ENCODE data around the gene KRTAP9-9. TPM values are rescaled to one million over a fixed set of nuclear protein-coding genes. Genes with fewer than 3 reads are reported as not detected.

Gene KRTAP9-9
- total and polyA plus RNA-seq, 4 donors: not detected

DNA sequence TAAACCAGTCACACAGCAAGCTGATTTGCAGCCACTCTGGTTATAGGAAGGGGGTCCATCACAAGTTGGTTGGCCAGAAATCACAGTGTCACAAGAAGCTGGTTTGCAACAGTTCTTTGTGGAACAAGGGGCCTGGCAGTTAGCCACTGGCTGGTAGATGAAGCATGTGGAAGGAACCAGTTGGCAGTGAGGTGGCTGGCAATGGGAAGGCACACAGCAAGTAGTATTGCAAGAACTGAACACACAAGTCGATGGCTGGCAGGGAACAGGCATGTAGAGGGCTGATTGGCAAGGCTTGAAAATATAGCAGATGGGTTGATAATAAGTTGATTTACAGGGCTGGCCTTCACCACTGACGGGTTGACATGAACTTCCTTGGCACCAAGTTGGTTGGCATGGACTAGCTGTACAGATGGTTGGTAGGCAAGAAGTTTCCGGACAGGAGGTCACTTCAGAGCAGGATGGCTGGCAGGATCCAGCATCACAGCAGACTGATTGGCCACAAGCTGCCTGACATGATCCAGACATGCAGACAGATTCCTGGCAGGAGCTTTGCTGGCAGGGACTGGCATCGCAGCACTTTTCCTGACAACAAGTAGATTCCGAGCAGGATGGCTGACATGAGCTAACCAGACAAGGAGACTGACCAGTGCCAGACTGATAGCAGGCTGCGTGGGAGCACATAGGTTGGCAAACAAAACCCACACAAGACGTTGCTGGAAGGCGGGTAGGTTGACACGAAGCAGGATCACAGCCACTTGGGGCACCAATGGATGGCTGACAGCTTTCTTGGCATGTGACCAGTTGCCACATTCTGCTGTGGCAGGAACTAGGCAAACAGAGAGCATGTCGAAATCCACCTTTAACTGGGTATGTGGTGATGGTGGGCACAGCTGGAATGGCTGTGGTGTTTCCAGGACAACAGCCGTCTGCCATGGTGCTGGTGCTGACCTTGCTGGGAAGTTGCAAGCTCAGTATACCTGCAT, 47.0 kb downstream of the KRTAP9-9 start, which contains the start of gene KRTAP29-1:
KRTAP29-1 (minus strand) TSS at position 936 of the 986 bp plus-strand sequence; CDS start at position 936, 0 bp downstream.
- Histone ChIP-seq H3K36me3 (ENCODE audit: control insufficient read depth in 1 of 2, insufficient read depth in 2 of 2, low read length in 1 of 2) (no peaks in the 10 kb centered on the region), H3K9me3 (ENCODE audit: control insufficient read depth, low read length) (no peaks in the 10 kb centered on the region), H3K4me3 (ENCODE audit: low read length in 2 of 2) (no peak within 1 kb of the TSS), H3K4me1 (ENCODE audit: control insufficient read depth in 1 of 2, insufficient read depth in 2 of 2, low read length in 2 of 2) (no peaks in the 10 kb centered on the region), H3K27ac (ENCODE audit: low read depth in 1 of 2, low read length in 2 of 2) (no peak within 1 kb of the TSS), H3K27me3 (ENCODE audit: control insufficient read depth in 1 of 2, insufficient read depth in 2 of 2, low read length in 1 of 2) (no peaks in the 10 kb centered on the region)
- ATAC-seq (ENCODE audit: low FRiP score) (no peak), DNase-seq (no peak)
- WGBS, 2 donors: 12 to 13% methylated on average over 11 of the region's 11 CpGs
- intact Hi-C loops (cut with DNase I): no loop called here

DNA sequence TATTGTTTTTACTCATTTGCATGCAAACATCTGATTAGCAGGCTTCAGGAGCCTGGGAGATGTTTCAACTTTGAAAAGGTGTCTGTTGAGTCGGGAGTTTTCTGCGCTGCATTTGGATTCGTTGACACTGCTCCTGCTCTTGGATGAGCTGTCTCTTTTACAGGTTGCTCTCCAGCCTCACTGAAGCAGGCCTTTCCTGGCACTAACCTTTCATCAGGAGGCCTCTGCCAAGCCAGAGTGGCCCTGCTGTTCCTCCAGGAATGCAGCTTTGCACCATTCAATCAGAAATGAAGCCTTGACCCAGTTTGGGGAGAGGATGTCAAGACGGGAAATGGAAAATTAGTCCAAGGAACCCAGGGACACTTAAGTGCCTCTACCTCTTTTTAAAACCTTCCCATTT, 47.8 kb downstream of the KRTAP9-9 start:
- H3K9me3 ChIP-seq (ENCODE audit: control insufficient read depth, low read length): no peaks in the 10 kb centered on the region
- H3K4me1 ChIP-seq (ENCODE audit: control insufficient read depth in 1 of 2, insufficient read depth in 2 of 2, low read length in 2 of 2): no peaks in the 10 kb centered on the region
- 77 to 80% methylated on average over 4 of the region's 4 CpGs for WGBS, 2 donors
- H3K27me3 ChIP-seq (ENCODE audit: control insufficient read depth in 1 of 2, insufficient read depth in 2 of 2, low read length in 1 of 2): no peaks in the 10 kb centered on the region
- no peak overlapping the region for H3K27ac ChIP-seq (ENCODE audit: low read depth in 1 of 2, low read length in 2 of 2)
- ATAC-seq (ENCODE audit: low FRiP score) (no peak), DNase-seq (no peak)
- intact Hi-C loops (cut with DNase I): no loop called here
- H3K36me3 ChIP-seq (ENCODE audit: control insufficient read depth in 1 of 2, insufficient read depth in 2 of 2, low read length in 1 of 2): no peaks in the 10 kb centered on the region
- no peak overlapping the region for H3K4me3 ChIP-seq (ENCODE audit: low read length in 2 of 2)

GRCh38 chr17:41304091-41304490, 48.9 kb downstream of the KRTAP9-9 start:
- intact Hi-C loops (cut with DNase I): no loop called here
- Histone ChIP-seq H3K4me1 (ENCODE audit: control insufficient read depth in 1 of 2, insufficient read depth in 2 of 2, low read length in 2 of 2) (no peaks in the 10 kb centered on the region), H3K9me3 (ENCODE audit: control insufficient read depth, low read length) (no peaks in the 10 kb centered on the region), H3K4me3 (ENCODE audit: low read length in 2 of 2) (no peak overlapping the region), H3K36me3 (ENCODE audit: control insufficient read depth in 1 of 2, insufficient read depth in 2 of 2, low read length in 1 of 2) (no peaks in the 10 kb centered on the region), H3K27ac (ENCODE audit: low read depth in 1 of 2, low read length in 2 of 2) (no peak overlapping the region), H3K27me3 (ENCODE audit: control insufficient read depth in 1 of 2, insufficient read depth in 2 of 2, low read length in 1 of 2) (no peaks in the 10 kb centered on the region)
- ATAC-seq (ENCODE audit: low FRiP score) (no peak), DNase-seq (no peak)
- WGBS, 2 donors: 79 to 83% methylated on average over 12 of the region's 12 CpGs

Other genes starting within 250 kb of the KRTAP9-9 start
Only the 30 nearest of the 40 such genes appear.
- not detected for gene KRTAP2-3, start 195.3 kb upstream of the KRTAP9-9 start, total RNA-seq
- gene KRTAP2-3, start 195.3 kb upstream of the KRTAP9-9 start, polyA plus RNA-seq: not detected
- not detected for gene KRTAP2-4, start 189.5 kb upstream of the KRTAP9-9 start, total RNA-seq
- not detected for gene KRTAP2-4, start 189.5 kb upstream of the KRTAP9-9 start, polyA plus RNA-seq
- not detected for gene KRTAP4-7, start 171.2 kb upstream of the KRTAP9-9 start, total RNA-seq
- gene KRTAP4-7, start 171.2 kb upstream of the KRTAP9-9 start, polyA plus RNA-seq: not detected
- not detected for gene KRTAP4-8, start 157.2 kb upstream of the KRTAP9-9 start, total RNA-seq
- gene KRTAP4-8, start 157.2 kb upstream of the KRTAP9-9 start, polyA plus RNA-seq: not detected
- gene KRTAP4-16, start 153.2 kb upstream of the KRTAP9-9 start, total RNA-seq: not detected
- gene KRTAP4-16, start 153.2 kb upstream of the KRTAP9-9 start, polyA plus RNA-seq: not detected
- not detected for gene KRTAP4-9, start 150.0 kb upstream of the KRTAP9-9 start, total RNA-seq
- under 1 TPM in 1 of 2 donors, not detected in 1; 0.13 TPM for gene KRTAP4-9, start 150.0 kb upstream of the KRTAP9-9 start, polyA plus RNA-seq
- gene KRTAP4-11, start 137.0 kb upstream of the KRTAP9-9 start, total RNA-seq: not detected
- not detected for gene KRTAP4-11, start 137.0 kb upstream of the KRTAP9-9 start, polyA plus RNA-seq
- not detected for gene KRTAP4-12, start 131.2 kb upstream of the KRTAP9-9 start, total RNA-seq
- gene KRTAP4-12, start 131.2 kb upstream of the KRTAP9-9 start, polyA plus RNA-seq: not detected
- gene KRTAP4-6, start 114.8 kb upstream of the KRTAP9-9 start, total RNA-seq: not detected
- gene KRTAP4-6, start 114.8 kb upstream of the KRTAP9-9 start, polyA plus RNA-seq: not detected
- not detected for gene KRTAP4-5, start 105.6 kb upstream of the KRTAP9-9 start, total RNA-seq
- not detected for gene KRTAP4-5, start 105.6 kb upstream of the KRTAP9-9 start, polyA plus RNA-seq
- not detected for gene KRTAP4-4, start 94.6 kb upstream of the KRTAP9-9 start, total RNA-seq
- not detected for gene KRTAP4-4, start 94.6 kb upstream of the KRTAP9-9 start, polyA plus RNA-seq
- gene KRTAP4-3, start 87.2 kb upstream of the KRTAP9-9 start, total RNA-seq: not detected
- not detected for gene KRTAP4-3, start 87.2 kb upstream of the KRTAP9-9 start, polyA plus RNA-seq
- not detected for gene KRTAP4-2, start 77.2 kb upstream of the KRTAP9-9 start, total RNA-seq
- gene KRTAP4-2, start 77.2 kb upstream of the KRTAP9-9 start, polyA plus RNA-seq: not detected
- gene KRTAP4-1, start 70.5 kb upstream of the KRTAP9-9 start, total RNA-seq: not detected
- gene KRTAP4-1, start 70.5 kb upstream of the KRTAP9-9 start, polyA plus RNA-seq: not detected
- gene KRTAP9-1, start 65.5 kb upstream of the KRTAP9-9 start, total RNA-seq: not detected
- not detected for gene KRTAP9-1, start 65.5 kb upstream of the KRTAP9-9 start, polyA plus RNA-seq
- gene KRTAP9-2, start 28.7 kb upstream of the KRTAP9-9 start, total RNA-seq: not detected
- gene KRTAP9-2, start 28.7 kb upstream of the KRTAP9-9 start, polyA plus RNA-seq: not detected
- gene KRTAP9-3, start 22.9 kb upstream of the KRTAP9-9 start, total RNA-seq: not detected
- gene KRTAP9-3, start 22.9 kb upstream of the KRTAP9-9 start, polyA plus RNA-seq: not detected
- gene KRTAP9-8, start 17.4 kb upstream of the KRTAP9-9 start, total RNA-seq: not detected
- not detected for gene KRTAP9-8, start 17.4 kb upstream of the KRTAP9-9 start, polyA plus RNA-seq
- not detected for gene KRTAP9-4, start 5.7 kb upstream of the KRTAP9-9 start, total RNA-seq
- gene KRTAP9-4, start 5.7 kb upstream of the KRTAP9-9 start, polyA plus RNA-seq: under 1 TPM in 1 of 2 donors, not detected in 1; 0.75 TPM
- gene KRTAP9-6, start 10.0 kb downstream of the KRTAP9-9 start, total RNA-seq: not detected
- not detected for gene KRTAP9-6, start 10.0 kb downstream of the KRTAP9-9 start, polyA plus RNA-seq
- gene KRTAP9-7, start 20.3 kb downstream of the KRTAP9-9 start, total RNA-seq: not detected
- gene KRTAP9-7, start 20.3 kb downstream of the KRTAP9-9 start, polyA plus RNA-seq: not detected
- not detected for gene KRTAP29-1, start 47.5 kb downstream of the KRTAP9-9 start, total RNA-seq
- not detected for gene KRTAP29-1, start 47.5 kb downstream of the KRTAP9-9 start, polyA plus RNA-seq
- not detected for gene KRTAP16-1, start 53.9 kb downstream of the KRTAP9-9 start, total RNA-seq
- gene KRTAP16-1, start 53.9 kb downstream of the KRTAP9-9 start, polyA plus RNA-seq: not detected
- gene KRTAP17-1, start 60.3 kb downstream of the KRTAP9-9 start, total RNA-seq: not detected
- not detected for gene KRTAP17-1, start 60.3 kb downstream of the KRTAP9-9 start, polyA plus RNA-seq
- gene KRT33A, start 95.4 kb downstream of the KRTAP9-9 start, total RNA-seq: not detected
- not detected for gene KRT33A, start 95.4 kb downstream of the KRTAP9-9 start, polyA plus RNA-seq
- gene KRT33B, start 114.4 kb downstream of the KRTAP9-9 start, total RNA-seq: not detected
- gene KRT33B, start 114.4 kb downstream of the KRTAP9-9 start, polyA plus RNA-seq: not detected
- not detected for gene KRT34, start 126.9 kb downstream of the KRTAP9-9 start, total RNA-seq
- not detected for gene KRT34, start 126.9 kb downstream of the KRTAP9-9 start, polyA plus RNA-seq
- gene KRT31, start 142.2 kb downstream of the KRTAP9-9 start, total RNA-seq: not detected
- not detected for gene KRT31, start 142.2 kb downstream of the KRTAP9-9 start, polyA plus RNA-seq
- gene KRT37, start 169.2 kb downstream of the KRTAP9-9 start, total RNA-seq: not detected
- not detected for gene KRT37, start 169.2 kb downstream of the KRTAP9-9 start, polyA plus RNA-seq
- not detected for gene KRT38, start 185.6 kb downstream of the KRTAP9-9 start, total RNA-seq
- gene KRT38, start 185.6 kb downstream of the KRTAP9-9 start, polyA plus RNA-seq: not detected